HepG2 (cell line): Measurements from ENCODE around the gene TMEM80. TPM values are rescaled to one million over a fixed set of nuclear protein-coding genes. Genes with fewer than 3 reads are reported as not detected.

Source experiments
- ARID4A ChIP-seq: sonication (generic); formaldehyde crosslinking; IDR thresholded peaks from 2 replicates; pipeline ENCODE4 v1.5.0; 2020; ENCODE audit warnings: mild to moderate bottlenecking, missing genetic modification reagents, borderline replicate concordance
- ASH2L ChIP-seq: fragments of 300-600, 200-600 bp; sonication (generic); IDR thresholded peaks from 2 replicates; pipeline ENCODE4 v1.7.0; 2017; ENCODE audit warnings: low read depth, mild to moderate bottlenecking, moderate library complexity, mixed read lengths, low read length; ENCODE audit not compliant: insufficient read length
- FIP1L1 ChIP-seq: fragments of 200-400 bp; formaldehyde crosslinking; IDR thresholded peaks from 2 replicates; pipeline ENCODE4 v1.6.1; 2018; ENCODE audit warnings: low read depth, mild to moderate bottlenecking, low read length, moderate library complexity, borderline replicate concordance; ENCODE audit not compliant: insufficient read depth
- FOXM1 ChIP-seq: sonication (generic); formaldehyde crosslinking; IDR thresholded peaks from 2 replicates; pipeline ENCODE4 v1.5.0; 2020; ENCODE audit warnings: missing genetic modification reagents
- GZF1 ChIP-seq: sonication (generic); formaldehyde crosslinking; IDR thresholded peaks from 2 replicates; pipeline ENCODE4 v1.5.1; 2020; ENCODE audit warnings: mild to moderate bottlenecking, missing genetic modification reagents
- HNRNPK ChIP-seq: fragments of 200-400 bp; formaldehyde crosslinking; IDR thresholded peaks from 2 replicates; pipeline ENCODE4 v1.6.1; 2018; ENCODE audit warnings: low read length, low read depth, moderate library complexity, mild to moderate bottlenecking; ENCODE audit not compliant: poor library complexity, severe bottlenecking
- KDM1A ChIP-seq: IDR thresholded peaks from 2 replicates; pipeline ENCODE4 v1.6.1; 2016; ENCODE audit warnings: missing compliant biosample characterization
- KLF11 ChIP-seq: IDR thresholded peaks from 2 replicates; pipeline ENCODE4 v1.6.1; 2016; ENCODE audit warnings: missing compliant biosample characterization
- POLR2AphosphoS5 ChIP-seq: IDR thresholded peaks from 2 replicates; pipeline ENCODE4 v1.6.1; 2012; ENCODE audit warnings: low read depth, low read length
- PRDM10 ChIP-seq: sonication (generic); formaldehyde crosslinking; IDR thresholded peaks from 2 replicates; pipeline ENCODE4 v1.4.0; 2020; ENCODE audit warnings: low read depth, missing genetic modification reagents
- RBFOX2 ChIP-seq: fragments of 200-400 bp; formaldehyde crosslinking; IDR thresholded peaks from 2 replicates; pipeline ENCODE4 v1.6.1; 2017; ENCODE audit warnings: low read depth, mild to moderate bottlenecking, low read length
- RFXAP ChIP-seq: sonication (generic); formaldehyde crosslinking; IDR thresholded peaks from 2 replicates; pipeline ENCODE4 v1.4.0; 2020; ENCODE audit warnings: missing genetic modification reagents, borderline replicate concordance
- UBTF ChIP-seq: sonication (generic); formaldehyde crosslinking; IDR thresholded peaks from 2 replicates; pipeline ENCODE4 v1.4.0; 2020; ENCODE audit warnings: mild to moderate bottlenecking, missing genetic modification reagents
- ZBTB38 ChIP-seq: sonication (generic); formaldehyde crosslinking; IDR thresholded peaks from 2 replicates; pipeline ENCODE4 v1.5.1; 2020; ENCODE audit warnings: mild to moderate bottlenecking, missing genetic modification reagents
- ZBTB7A ChIP-seq: sonication (generic); formaldehyde crosslinking; IDR thresholded peaks from 2 replicates; pipeline ENCODE4 v1.8.0; 2022; ENCODE audit warnings: mild to moderate bottlenecking, missing genetic modification reagents
- ZFP90 ChIP-seq: sonication (generic); formaldehyde crosslinking; IDR thresholded peaks from 2 replicates; pipeline ENCODE4 v1.8.0; 2022; ENCODE audit warnings: missing genetic modification reagents, mild to moderate bottlenecking, inconsistent platforms, borderline replicate concordance
- ZNF12 ChIP-seq: sonication (generic); formaldehyde crosslinking; IDR thresholded peaks from 2 replicates; pipeline ENCODE4 v1.5.0; 2020; ENCODE audit warnings: missing genetic modification reagents
- polyA plus RNA-seq, 8 experiments: library from polyadenylated mRNA; depleted of rRNA in 3 of 8; stranded (reverse) in 7 of 8; unstranded in 1 of 8; fragments of >200 nt; fragmentation: Illumina TruSeq in 4 of 8; extraction: Trizol in 4 of 8; gene quantifications; 2 replicates each; pipeline versions ENCODE4 v1.2.1 to v1.2.3, GENCODE V29; 2011 to 2016; ENCODE audit warnings: low read depth in 4 of 8, missing spikeins in 1 of 8, mixed read lengths in 1 of 8; ENCODE audit not compliant: insufficient read depth in 1 of 8
- total RNA-seq, 5 experiments: library from RNA; depleted of rRNA; stranded (reverse); fragments of >200 nt; fragmentation: Illumina TruSeq; extraction: Trizol; gene quantifications; 2 replicates each; pipeline ENCODE4 v1.2.3, GENCODE V29; 2016; ENCODE audit warnings: low read depth in 1 of 5

TMEM80 gene
- total and polyA plus RNA-seq, 2 of the 13 experiments (the other 11 are each of a cell fraction or from before 2014, with no cell fraction given): 5.6 to 17.1 TPM

GRCh38 chr11:729492-730074 lies 34.0 kb downstream of the TMEM80 start (continued):
- TF ChIP-seq PRDM10 (CRISPR knock-in tag) (peak; percentile 87), ASH2L (no peak), RBFOX2 (peak; percentile 77), ARID4A (CRISPR knock-in tag) (peak; percentile 14; the same call in 1 of the 2 replicates), UBTF (peak; percentile 55; the same call in 1 of the 2 replicates), ZBTB38 (CRISPR knock-in tag) (0 out of 2 replicates have a peak, but pooled peaks have one; percentile 33), FOXM1 (CRISPR knock-in tag) (no peak), RFXAP (CRISPR knock-in tag) (peak; percentile 49; the same call in 1 of the 2 replicates), POLR2AphosphoS5 (0 out of 2 replicates have a peak, but pooled peaks have one; percentile 43), HNRNPK (peak; percentile 36), KLF11 (CRISPR knock-in tag) (0 out of 2 replicates have a peak, but pooled peaks have one; percentile 18), ZFP90 (CRISPR knock-in tag) (0 out of 2 replicates have a peak, but pooled peaks have one; percentile 14), KDM1A (CRISPR knock-in tag) (no peak), ZBTB7A (no peak), GZF1 (CRISPR knock-in tag) (0 out of 2 replicates have a peak, but pooled peaks have one; percentile 63), ZNF12 (peak; percentile 4; the same call in 1 of the 2 replicates), FIP1L1 (0 out of 2 replicates have a peak, but pooled peaks have one; percentile 85)
- TF ChIP-seq, all 625 proteins: peak for 70
